Lung microvascular endothelial cell (primary cell): ENCODE data around the gene SERPINF2. TPM values are rescaled to one million over a fixed set of nuclear protein-coding genes. Genes with fewer than 3 reads are reported as not detected.
"Not testable (repeated sequence)": the region's sequence is repeated elsewhere in the genome, so short reads cannot be mapped to it uniquely, and the experiment has no call there.

Experiments used
- DNase-seq, 2 donors: peaks; one replicate each; pipeline versions ENCODE4 v3.0.0 to v3.0.0-alpha.2; 2010; ENCODE audit warnings: low read depth in 2 of 2
- total RNA-seq: library from RNA; depleted of rRNA; stranded (reverse); fragments of >200 nt; gene quantifications from 2 replicates; pipeline ENCODE4 v1.2.1, GENCODE V29; 2014

SERPINF2 gene
- total RNA-seq, 1 donor from 2014 or later, result not detected

GRCh38 chr17:1716076-1716911 is 26.4 kb upstream of the SERPINF2 start:
- DNase-seq, result peak; percentile 100

GRCh38 chr17:1716912-1717695 is 25.6 kb upstream of the SERPINF2 start:
- peak; percentile 98 to 99 for DNase-seq

- DNase-seq, result no peak
Observed at GRCh38 chr17:1718362-1719165, 24.1 kb upstream of the SERPINF2 start.

GRCh38 chr17:1720856-1721386 is 21.8 kb upstream of the SERPINF2 start:
- peak; percentile 63 to 74 for DNase-seq

DNA sequence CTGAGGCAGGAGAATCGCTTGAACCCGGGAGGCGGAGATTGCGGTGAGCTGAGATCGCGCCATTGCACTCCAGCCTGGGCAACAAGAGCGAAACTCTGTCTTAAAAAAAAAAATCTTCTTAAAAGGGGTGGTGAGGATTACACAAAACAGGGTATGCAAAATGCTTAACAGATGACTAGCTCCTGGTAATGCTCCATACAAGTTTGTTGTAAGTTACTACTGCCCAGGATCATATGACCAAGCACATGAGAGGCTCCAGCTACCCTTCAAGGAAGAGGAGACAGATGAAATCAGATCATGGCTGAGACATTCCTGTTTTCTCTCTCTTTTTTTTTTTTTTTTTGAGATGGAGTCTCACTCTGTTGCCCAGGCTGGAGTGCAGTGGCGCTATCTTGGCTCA is 20.6 kb upstream of the SERPINF2 start:
- not testable (repeated sequence) for DNase-seq

- peak; percentile 84 to 91 for DNase-seq
Observed at GRCh38 chr17:1724351-1724868, 18.3 kb upstream of the SERPINF2 start, which contains the start of gene WDR81. WDR81 (plus strand) TSS chr17:1724704; CDS start chr17:1724960, 256 bp downstream.

DNA sequence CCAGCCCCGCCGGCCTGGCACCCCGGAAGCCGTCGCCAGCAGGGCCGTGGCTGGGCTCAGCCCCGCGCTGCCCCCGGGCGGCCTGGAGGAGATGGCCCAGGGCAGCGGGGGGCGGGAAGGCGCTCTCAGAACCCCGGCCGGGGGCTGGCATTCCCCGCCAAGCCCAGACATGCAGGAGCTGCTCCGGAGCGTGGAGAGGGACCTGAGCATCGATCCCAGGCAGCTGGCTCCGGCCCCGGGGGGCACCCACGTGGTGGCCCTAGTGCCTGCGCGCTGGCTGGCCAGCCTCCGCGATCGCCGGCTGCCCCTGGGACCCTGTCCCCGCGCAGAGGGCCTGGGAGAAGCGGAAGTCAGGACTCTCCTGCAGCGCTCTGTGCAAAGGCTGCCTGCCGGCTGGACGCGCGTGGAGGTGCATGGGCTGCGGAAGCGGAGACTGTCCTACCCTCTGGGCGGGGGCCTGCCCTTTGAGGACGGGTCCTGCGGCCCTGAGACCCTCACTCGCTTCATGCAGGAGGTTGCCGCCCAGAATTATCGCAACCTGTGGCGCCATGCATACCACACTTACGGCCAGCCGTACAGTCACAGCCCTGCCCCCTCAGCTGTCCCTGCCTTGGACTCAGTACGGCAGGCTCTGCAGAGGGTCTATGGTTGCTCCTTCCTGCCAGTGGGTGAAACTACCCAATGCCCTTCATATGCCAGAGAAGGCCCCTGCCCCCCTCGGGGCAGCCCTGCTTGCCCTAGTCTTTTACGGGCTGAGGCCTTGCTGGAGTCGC is 17.6 kb upstream of the SERPINF2 start:
- DNase-seq, result peak in 1 of 2 donors; percentile 28

GRCh38 chr17:1725642-1726511 is 16.8 kb upstream of the SERPINF2 start:
- DNase-seq, result no peak

DNA sequence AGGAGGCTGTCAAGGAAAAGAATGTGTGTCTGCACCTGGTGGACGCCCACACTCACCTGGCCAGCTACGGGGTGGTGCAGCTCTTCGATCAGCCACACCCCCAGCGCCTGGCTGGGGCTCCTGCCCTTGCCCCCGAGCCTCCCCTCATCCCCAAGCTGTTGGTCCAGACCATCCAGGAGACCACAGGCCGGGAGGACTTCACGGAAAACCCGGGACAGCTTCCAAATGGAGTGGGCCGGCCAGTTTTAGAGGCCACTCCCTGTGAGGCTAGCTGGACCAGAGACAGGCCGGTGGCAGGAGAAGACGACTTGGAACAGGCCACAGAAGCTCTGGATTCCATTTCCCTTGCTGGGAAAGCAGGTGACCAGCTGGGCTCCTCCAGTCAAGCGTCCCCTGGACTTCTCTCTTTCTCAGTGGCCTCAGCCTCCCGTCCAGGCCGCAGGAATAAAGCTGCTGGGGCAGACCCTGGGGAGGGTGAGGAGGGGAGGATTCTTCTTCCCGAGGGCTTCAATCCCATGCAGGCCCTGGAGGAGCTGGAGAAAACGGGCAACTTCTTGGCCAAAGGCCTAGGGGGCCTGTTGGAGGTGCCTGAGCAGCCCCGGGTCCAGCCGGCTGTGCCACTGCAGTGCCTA is 15.9 kb upstream of the SERPINF2 start:
- DNase-seq, result no peak

DNA sequence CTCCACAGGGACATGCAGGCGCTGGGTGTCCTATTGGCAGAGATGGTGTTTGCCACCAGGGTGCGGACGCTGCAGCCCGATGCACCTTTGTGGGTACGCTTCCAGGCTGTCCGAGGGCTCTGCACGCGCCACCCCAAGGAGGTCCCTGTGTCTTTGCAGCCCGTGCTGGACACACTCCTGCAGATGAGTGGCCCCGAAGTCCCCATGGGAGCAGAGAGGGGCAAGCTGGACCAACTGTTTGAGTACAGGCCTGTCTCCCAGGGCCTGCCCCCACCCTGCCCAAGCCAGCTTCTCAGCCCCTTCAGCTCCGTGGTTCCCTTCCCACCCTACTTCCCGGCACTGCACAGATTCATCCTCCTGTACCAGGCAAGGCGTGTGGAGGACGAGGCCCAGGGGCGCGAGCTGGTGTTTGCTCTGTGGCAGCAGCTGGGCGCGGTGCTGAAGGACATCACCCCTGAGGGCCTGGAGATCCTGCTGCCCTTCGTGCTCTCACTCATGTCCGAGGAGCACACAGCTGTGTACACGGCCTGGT is 15.3 kb upstream of the SERPINF2 start:
- DNase-seq, result no peak

DNA sequence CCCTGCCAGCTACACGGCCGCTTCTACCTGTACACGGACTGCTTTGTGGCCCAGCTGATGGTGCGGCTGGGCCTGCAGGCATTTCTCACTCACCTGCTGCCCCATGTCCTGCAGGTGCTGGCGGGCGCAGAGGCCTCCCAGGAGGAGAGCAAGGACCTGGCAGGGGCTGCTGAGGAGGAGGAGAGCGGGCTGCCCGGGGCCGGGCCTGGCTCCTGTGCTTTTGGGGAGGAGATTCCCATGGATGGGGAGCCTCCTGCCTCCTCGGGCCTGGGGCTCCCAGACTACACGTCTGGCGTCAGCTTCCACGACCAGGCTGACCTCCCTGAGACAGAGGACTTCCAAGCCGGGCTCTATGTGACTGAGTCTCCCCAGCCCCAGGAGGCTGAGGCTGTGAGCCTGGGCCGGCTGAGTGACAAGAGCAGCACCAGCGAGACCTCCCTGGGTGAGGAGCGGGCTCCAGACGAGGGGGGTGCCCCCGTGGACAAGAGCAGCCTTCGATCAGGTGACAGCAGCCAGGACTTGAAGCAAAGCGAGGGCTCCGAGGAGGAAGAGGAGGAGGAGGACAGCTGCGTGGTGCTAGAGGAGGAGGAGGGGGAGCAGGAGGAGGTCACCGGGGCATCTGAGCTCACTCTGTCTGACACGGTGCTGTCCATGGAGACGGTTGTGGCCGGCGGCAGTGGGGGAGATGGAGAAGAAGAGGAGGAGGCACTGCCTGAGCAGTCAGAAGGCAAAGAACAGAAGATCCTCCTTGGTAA is 14.6 kb upstream of the SERPINF2 start:
- DNase-seq, result no peak

- no peak for DNase-seq
Observed at GRCh38 chr17:1729966-1730325, 12.7 kb upstream of the SERPINF2 start.

- DNase-seq, result peak in 1 of 2 donors; percentile 67
Observed at GRCh38 chr17:1730326-1731193, 12.1 kb upstream of the SERPINF2 start.

GRCh38 chr17:1731194-1731506 is 11.5 kb upstream of the SERPINF2 start:
- no peak for DNase-seq

DNA sequence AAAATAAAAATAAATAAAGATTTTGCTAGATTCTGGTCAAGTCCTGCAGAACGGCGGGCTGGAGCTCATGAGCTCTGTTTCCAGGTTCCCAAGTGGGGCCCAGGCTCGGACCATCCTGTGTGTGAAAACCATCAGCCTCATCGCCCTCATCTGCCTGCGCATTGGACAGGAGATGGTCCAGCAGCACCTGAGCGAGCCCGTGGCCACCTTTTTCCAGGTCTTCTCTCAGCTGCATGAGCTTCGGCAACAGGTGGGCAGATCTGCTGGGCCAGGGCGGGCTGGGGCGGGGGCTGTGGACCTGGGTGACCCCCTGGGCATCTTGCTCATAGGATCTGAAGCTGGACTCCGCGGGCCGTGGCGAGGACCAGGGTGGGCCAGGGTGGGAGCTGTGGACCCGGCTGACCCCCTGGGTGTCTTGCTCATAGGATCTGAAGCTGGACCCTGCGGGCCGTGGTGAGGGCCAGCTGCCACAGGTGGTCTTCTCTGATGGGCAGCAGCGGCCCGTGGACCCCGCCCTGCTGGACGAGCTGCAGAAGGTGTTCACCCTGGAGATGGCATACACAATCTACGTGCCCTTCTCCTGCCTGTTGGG is 10.3 kb upstream of the SERPINF2 start:
- no peak for DNase-seq

DNA sequence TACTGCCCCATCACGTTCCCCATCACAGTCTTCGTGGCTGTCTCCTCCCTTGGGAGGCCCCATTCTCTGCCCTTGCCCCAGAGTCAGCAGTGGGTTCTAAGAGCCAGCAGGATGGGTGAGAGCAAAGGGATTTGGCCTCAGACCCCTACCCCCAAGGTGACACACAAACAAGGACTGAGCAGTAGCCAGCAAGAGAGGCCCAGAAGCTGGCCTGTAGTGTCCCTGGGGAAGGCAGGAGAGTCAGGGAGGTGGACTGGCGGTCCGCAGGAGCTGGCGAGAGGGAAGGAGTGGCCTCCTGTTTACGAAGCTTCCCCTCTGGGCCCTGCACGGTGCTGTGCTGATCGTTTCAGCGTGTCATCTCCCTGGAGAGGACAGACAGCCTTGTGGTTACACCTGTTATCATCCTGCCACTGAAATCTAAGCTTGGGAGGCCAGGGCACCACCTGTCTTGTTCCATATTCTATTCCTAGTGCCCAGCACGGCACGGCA is 9.8 kb upstream of the SERPINF2 start:
- DNase-seq, result no peak

GRCh38 chr17:1733759-1734158 is 8.9 kb upstream of the SERPINF2 start:
- DNase-seq, result no peak
